ENCODE results near the gene RBM17.

DNA sequence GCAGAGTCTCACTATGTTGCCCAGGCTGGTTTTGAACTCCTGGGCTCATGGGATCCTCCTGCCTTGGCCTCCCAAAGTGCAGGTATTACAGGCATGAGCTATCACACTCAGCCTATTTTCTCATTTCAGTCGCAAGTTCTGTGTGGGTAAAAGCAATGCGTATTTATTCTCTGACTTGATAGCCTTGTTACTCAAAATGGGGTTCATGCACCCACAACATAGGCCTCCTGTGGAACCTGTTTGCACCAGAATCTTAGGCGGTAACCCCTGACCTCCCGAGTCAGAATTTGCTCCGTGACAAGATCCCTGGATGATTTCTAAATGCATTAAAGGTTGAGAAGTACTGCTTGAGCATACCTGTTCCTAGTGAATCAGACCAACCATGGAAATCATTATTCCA lies 34.0 kb upstream of the RBM17 start:
- TF ChIP-seq, protein P1, sequence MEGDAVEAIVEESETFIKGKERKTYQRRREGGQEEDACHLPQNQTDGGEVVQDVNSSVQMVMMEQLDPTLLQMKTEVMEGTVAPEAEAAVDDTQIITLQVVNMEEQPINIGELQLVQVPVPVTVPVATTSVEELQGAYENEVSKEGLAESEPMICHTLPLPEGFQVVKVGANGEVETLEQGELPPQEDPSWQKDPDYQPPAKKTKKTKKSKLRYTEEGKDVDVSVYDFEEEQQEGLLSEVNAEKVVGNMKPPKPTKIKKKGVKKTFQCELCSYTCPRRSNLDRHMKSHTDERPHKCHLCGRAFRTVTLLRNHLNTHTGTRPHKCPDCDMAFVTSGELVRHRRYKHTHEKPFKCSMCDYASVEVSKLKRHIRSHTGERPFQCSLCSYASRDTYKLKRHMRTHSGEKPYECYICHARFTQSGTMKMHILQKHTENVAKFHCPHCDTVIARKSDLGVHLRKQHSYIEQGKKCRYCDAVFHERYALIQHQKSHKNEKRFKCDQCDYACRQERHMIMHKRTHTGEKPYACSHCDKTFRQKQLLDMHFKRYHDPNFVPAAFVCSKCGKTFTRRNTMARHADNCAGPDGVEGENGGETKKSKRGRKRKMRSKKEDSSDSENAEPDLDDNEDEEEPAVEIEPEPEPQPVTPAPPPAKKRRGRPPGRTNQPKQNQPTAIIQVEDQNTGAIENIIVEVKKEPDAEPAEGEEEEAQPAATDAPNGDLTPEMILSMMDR (IDR thresholded peaks at IDR 0.05; ENCODE audit: low read depth, low read length, missing input control), result no peak
- TF ChIP-seq TAF1 (conservative IDR thresholded peaks at IDR 0.05) (no peak), GABPA (IDR thresholded peaks at IDR 0.05 in 1 of 2, conservative IDR thresholded peaks at IDR 0.05 in 1 of 2) (no peak), YY1 (IDR thresholded peaks at IDR 0.05) (no peak), MAX (IDR thresholded peaks at IDR 0.05) (no peak), NR2F2 (IDR thresholded peaks at IDR 0.05) (no peak), SP1 (IDR thresholded peaks at IDR 0.05) (no peak), RAD21 (IDR thresholded peaks at IDR 0.05) (no peak), FOXA1 (IDR thresholded peaks at IDR 0.05) (no peak), EGR1 (IDR thresholded peaks at IDR 0.05; ENCODE audit: low read depth in 2 of 2) (no peak)
- TF ChIP-seq, protein P2, sequence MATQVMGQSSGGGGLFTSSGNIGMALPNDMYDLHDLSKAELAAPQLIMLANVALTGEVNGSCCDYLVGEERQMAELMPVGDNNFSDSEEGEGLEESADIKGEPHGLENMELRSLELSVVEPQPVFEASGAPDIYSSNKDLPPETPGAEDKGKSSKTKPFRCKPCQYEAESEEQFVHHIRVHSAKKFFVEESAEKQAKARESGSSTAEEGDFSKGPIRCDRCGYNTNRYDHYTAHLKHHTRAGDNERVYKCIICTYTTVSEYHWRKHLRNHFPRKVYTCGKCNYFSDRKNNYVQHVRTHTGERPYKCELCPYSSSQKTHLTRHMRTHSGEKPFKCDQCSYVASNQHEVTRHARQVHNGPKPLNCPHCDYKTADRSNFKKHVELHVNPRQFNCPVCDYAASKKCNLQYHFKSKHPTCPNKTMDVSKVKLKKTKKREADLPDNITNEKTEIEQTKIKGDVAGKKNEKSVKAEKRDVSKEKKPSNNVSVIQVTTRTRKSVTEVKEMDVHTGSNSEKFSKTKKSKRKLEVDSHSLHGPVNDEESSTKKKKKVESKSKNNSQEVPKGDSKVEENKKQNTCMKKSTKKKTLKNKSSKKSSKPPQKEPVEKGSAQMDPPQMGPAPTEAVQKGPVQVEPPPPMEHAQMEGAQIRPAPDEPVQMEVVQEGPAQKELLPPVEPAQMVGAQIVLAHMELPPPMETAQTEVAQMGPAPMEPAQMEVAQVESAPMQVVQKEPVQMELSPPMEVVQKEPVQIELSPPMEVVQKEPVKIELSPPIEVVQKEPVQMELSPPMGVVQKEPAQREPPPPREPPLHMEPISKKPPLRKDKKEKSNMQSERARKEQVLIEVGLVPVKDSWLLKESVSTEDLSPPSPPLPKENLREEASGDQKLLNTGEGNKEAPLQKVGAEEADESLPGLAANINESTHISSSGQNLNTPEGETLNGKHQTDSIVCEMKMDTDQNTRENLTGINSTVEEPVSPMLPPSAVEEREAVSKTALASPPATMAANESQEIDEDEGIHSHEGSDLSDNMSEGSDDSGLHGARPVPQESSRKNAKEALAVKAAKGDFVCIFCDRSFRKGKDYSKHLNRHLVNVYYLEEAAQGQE (IDR thresholded peaks at IDR 0.05), result no peak
